GM19455 (cell line): ENCODE results near the gene KCNA2.

Experiments
- ATAC-seq: cut with Tn5 transposase; IDR thresholded peaks from one replicate; pipeline ENCODE4 v1.9.1; 2021; ENCODE audit not compliant: unreplicated experiment

KCNA2 gene

GRCh38 chr1:110604586-110605148, 1.5 kb downstream of the KCNA2 start:
- no peak for ATAC-seq

DNA sequence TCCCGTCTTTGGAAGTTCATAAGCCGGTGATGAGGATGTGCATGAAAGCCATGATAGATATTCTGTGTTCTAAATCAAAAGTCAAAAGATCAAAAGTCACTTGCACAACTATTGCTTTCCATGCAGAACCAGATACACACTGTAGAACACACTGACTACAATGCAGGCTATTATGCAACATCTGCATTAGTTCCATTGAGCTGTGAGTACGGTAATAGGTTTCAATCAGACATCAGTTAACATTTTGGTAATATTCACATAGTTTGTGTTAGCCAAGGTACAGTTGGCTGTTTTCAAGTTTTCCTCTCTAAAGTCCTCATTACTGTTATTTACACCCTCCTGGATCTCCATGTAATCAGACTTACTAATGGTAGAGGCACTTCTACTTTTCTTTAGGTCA, 3.1 kb downstream of the KCNA2 start:
- ATAC-seq, result no peak

DNA sequence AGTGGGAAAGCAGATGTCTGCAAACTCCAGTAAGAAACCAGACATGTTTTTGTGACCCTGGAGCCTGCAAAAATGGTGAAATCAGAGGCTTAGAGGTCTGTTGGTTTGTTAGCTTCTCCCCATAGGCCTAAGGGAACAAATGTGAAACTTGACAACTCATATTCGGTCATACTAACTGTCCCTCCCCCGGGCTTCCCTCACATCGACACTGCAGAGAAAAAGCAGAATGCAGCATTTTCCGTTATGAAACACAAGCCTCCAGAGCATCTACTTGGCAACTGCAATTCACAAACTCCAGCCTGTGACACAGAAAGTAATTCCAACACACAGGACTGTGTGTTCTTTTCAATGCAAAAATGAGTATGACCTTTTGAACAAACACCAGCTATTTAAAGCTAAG, 3.7 kb downstream of the KCNA2 start:
- ATAC-seq, result no peak

DNA sequence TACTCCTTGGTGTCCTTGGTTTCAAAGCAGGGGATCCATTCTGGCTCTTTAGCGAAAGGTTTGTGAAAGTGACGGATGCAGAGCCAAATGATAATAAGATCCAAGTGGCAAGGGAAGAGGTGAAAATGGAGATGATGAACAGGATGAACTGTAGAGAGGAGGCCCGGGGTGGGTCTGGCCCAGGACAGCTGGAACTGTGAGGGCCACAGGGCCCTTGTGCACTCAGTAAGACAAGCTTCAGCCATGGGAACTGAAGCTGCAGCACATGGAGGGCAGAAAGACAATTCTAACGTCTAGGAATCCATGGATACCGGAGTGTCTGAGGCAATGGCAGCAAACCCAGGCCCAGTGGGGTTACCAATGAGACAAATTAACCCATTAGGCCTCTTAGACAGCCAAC, 4.8 kb downstream of the KCNA2 start:
- ATAC-seq, result no peak

- no peak for ATAC-seq
These were observed 5.4 kb downstream of the KCNA2 start for GRCh38 chr1:110600716-110601115.

- no peak for ATAC-seq
These were observed 8.2 kb downstream of the KCNA2 start for GRCh38 chr1:110597966-110598365.

DNA sequence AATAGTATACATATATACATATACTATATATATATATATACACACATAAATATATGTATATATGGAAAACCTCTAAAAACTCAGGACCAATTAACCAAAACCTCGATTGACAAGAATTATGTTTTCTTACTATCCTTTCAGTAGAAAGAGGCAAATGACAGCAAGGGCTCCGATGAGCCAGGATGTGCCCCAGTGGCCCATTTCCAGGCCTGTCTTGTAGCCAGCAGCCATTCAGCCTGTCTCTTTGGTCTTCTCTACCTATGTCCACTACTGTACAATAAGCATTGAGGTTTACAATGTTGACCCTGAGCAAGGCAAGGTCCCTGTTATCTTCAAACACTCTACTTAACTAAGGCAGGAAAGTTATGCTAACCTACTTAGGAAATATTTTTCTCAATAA, 9.8 kb downstream of the KCNA2 start:
- no peak for ATAC-seq

DNA sequence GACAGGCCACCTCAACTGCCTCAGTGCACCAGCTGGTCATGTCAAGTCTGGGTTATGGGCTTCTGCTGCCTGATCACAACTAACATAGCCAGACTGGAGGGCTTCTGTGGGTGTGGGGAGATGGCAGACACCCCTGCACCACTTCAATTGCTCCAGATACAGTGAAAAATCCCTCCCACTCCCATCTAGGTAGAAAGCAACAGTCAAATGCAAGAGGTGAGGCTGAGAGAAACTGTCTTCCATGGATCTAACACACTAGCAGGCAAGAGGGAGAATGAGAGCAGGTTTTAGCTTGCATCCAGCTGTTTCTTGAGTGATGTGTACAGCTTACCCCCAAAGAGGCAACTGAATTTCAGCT, 10.8 kb downstream of the KCNA2 start:
- no peak for ATAC-seq

GRCh38 chr1:110594456-110595352, 11.5 kb downstream of the KCNA2 start:
- ATAC-seq, result no peak

DNA sequence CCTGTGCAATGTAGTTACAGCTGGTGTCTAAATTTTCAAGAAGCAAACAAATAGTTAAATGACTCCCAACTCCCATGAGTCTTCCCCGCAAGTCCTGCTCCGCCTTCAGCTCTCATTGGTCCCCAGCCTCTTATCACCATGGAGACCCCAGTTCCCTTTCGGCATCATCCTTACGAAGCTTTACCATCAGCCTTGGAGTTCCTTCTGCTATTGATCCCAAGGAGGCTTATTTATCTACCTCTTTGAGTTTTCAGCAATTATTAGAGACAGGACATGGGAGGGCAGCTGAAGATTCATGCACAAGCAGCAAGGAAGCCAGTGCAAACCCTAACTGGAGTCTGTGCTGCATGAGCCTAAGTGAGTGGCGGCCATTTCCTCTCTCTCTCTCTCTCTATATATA, 12.3 kb downstream of the KCNA2 start:
- ATAC-seq, result no peak

GRCh38 chr1:110591956-110592355, 14.2 kb downstream of the KCNA2 start:
- no peak for ATAC-seq

- ATAC-seq, result no peak
These were observed 17.2 kb downstream of the KCNA2 start for GRCh38 chr1:110588991-110589390.

DNA sequence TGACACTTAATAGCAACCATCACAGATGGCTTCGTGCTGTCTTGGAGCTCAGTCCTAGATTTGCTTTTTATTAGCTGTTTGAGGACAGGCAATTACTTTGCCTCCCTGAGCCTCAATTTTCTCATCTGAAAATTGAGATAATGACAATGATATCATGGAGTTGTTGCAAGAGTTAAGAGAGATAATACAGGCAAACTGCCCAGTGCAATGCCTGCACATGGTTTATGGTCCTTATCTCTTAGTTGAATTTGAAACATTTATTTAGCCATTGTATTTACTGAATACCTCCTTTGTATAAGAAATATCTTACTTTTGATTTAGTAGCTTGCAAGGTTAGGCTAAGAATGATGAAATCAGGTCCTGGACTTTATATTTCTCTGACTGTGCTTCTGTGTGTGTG, 17.7 kb downstream of the KCNA2 start:
- no peak for ATAC-seq

- ATAC-seq, result no peak
These were observed 18.3 kb downstream of the KCNA2 start for GRCh38 chr1:110587906-110588305.

DNA sequence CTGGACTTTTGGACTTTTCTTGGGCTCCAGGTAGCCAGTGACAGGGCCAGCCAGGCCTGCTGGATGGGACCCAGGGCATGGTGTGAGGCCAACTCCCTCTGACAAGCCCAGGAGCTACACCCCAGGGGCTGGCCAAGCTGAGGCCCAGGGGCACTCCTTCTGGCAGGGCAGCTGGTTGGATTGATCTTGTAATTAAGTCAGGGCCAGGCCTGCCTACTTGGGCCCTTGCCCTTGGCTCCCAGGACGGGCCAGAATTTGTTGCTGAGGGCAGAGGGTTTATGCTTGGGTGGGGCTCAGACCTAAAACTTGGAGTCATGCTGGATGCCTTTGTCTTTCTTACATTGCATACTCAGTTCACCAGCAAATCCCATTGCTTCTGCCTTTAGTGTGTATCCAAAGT, 20.7 kb downstream of the KCNA2 start:
- ATAC-seq, result no peak

GRCh38 chr1:110584045-110584444, 22.1 kb downstream of the KCNA2 start:
- ATAC-seq, result no peak

DNA sequence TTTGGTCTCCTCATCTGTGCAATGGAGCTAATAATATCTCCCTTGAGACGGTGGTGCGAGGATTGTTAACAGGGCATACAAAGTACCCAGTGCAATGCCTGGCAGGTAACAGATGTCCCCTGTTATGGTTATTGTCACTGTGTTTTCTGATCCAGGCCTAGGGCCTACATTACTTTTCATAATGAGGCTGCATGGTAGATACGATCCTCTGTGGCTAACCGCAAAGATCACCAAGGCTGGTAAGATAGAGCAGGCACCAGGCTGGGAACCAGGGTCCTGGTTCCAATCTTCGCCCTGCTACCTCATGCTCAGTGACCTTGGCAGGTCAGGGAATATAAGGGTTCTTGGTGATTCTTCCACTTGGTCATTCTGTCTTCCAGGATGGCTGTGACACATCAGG, 22.7 kb downstream of the KCNA2 start:
- no peak for ATAC-seq

- ATAC-seq, result no peak
These were observed 23.8 kb downstream of the KCNA2 start for GRCh38 chr1:110582378-110582777.

DNA sequence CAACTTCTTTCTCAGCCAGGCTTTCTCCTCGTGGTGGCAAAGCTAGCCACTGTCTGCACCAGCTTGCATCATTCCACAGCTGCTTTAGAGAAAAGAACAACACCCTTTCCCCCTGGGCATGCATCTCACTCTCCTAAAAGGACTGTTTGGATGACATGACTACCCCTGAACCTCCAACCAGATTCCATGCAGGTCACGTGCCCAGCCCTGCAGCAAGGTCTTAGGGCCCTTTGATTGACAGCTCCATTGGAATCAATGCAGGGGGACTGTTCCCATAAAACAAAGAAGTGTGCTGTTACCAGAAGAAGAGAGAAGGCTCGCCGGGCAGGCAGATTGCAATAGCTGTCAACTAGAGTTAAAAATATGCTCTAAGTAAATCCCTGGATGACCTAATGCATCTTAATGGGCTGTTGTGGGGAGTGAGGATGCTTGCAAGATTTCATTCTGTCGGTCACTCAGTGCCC, 24.4 kb downstream of the KCNA2 start:
- no peak for ATAC-seq

DNA sequence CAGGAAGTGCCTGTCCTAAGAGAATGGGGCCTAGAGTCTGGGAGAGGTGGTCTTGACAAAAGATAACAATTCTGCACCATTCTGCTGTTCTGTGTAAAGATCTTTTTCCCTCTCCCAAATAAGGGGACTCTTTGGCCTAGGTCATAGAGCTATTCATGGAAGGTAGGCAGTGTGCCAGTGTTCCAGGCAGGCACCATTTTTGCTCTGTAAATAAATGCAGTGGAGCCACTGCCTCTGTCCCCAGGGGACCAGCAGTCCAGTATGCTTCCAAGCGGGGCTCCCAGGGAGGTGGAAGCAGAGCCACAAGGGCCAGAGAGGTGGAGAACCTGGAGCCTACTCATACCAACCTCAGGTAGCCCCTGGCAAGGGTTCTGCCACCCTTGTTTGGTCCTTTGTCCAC, 25.9 kb downstream of the KCNA2 start:
- ATAC-seq, result no peak

GRCh38 chr1:110579460-110579859, 26.7 kb downstream of the KCNA2 start:
- ATAC-seq, result no peak

DNA sequence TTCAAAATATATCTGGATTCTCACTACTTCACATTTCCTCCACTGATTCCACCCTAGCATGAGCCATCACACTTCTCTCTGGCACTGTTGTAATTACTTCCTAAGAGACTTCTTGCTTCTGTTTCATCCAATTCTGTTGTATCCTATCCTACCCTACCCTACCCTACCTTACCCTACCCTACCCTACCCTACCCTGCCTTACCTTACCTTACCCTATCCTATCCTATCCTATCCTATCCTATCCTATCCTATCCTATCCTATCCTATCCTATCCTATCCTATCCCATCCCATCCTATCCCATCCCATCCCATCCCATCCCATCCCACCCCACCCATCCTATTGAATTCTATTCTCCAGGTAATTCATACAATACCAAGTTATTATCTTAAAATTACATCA, 29.7 kb downstream of the KCNA2 start:
- ATAC-seq, result no peak

- ATAC-seq, result no peak
These were observed 32.8 kb downstream of the KCNA2 start for GRCh38 chr1:110573314-110573713.
